DOHH2 (cell line): ENCODE measurements around the gene TTC22.

Experiments used
- CTCF ChIP-seq: fragments of 200-600 bp; sonication (generic); IDR thresholded peaks from one replicate; pipeline ENCODE4 v1.5.1; 2014; ENCODE audit warnings: antibody characterized with exemption, mild to moderate bottlenecking, low read depth, low read length; ENCODE audit not compliant: poor library complexity, severe bottlenecking
- EZH2phosphoT487 ChIP-seq: fragments of 200-600 bp; sonication (generic); IDR thresholded peaks from 2 replicates; pipeline ENCODE4 v1.6.1; 2017; ENCODE audit warnings: borderline replicate concordance, mild to moderate bottlenecking, antibody characterized with exemption, low read length, moderate library complexity, mixed read lengths

- TF ChIP-seq CTCF (no peak), EZH2phosphoT487 (no peak)
These were observed 8.3 kb downstream of the TTC22 start for GRCh38 chr1:54792686-54793282.
